Epithelial cell of prostate (primary cell): ENCODE results near the gene GALNT12.

ENCODE experiments used
- DNase-seq: peaks from one replicate; pipeline ENCODE4 v3.0.0-alpha.2; 2011; ENCODE audit warnings: low read depth, low spot score
- H3K27ac ChIP-seq: fragments of 450-650 bp; 2 replicates; pipeline ENCODE4 v1.5.1; 2017; ENCODE audit warnings: mild to moderate bottlenecking

The GALNT12 gene

GRCh38 chr9:98780059-98780749 lies 27.3 kb upstream of the GALNT12 start:
- no peak for DNase-seq
- no peak overlapping the region for H3K27ac ChIP-seq

GRCh38 chr9:98781588-98782383 lies 25.7 kb upstream of the GALNT12 start:
- peak; percentile 73 for DNase-seq
- H3K27ac ChIP-seq, result peak overlapping the region; percentile 46

- DNase-seq, result no peak
- H3K27ac ChIP-seq, result no peak overlapping the region
Observed at GRCh38 chr9:98783518-98784226, 23.8 kb upstream of the GALNT12 start.

GRCh38 chr9:98784831-98785806 lies 22.4 kb upstream of the GALNT12 start:
- no peak for DNase-seq
- no peak overlapping the region for H3K27ac ChIP-seq

- no peak for DNase-seq
- no peak overlapping the region for H3K27ac ChIP-seq
Observed at GRCh38 chr9:98786750-98787510, 20.5 kb upstream of the GALNT12 start.

- H3K27ac ChIP-seq, result no peak overlapping the region
- DNase-seq, result no peak
Observed at GRCh38 chr9:98787766-98788335, 19.6 kb upstream of the GALNT12 start.

GRCh38 chr9:98789483-98790133 lies 17.9 kb upstream of the GALNT12 start:
- H3K27ac ChIP-seq, result no peak overlapping the region
- DNase-seq, result no peak

- H3K27ac ChIP-seq, result peak overlapping the region; percentile 15
Observed at GRCh38 chr9:98790134-98790841, 17.2 kb upstream of the GALNT12 start.

GRCh38 chr9:98790842-98791607 lies 16.4 kb upstream of the GALNT12 start:
- peak overlapping the region; percentile 15 for H3K27ac ChIP-seq
- peak; percentile 85 for DNase-seq

More at GRCh38 chr9:98790134-98790841, 17.2 kb upstream of the GALNT12 start:
- no peak for DNase-seq

- no peak for DNase-seq
- no peak overlapping the region for H3K27ac ChIP-seq
Observed at GRCh38 chr9:98791608-98792490, 15.6 kb upstream of the GALNT12 start.

GRCh38 chr9:98793031-98793430 lies 14.4 kb upstream of the GALNT12 start:
- DNase-seq, result no peak
- no peak overlapping the region for H3K27ac ChIP-seq

- H3K27ac ChIP-seq, result no peak overlapping the region
- no peak for DNase-seq
Observed at GRCh38 chr9:98794802-98795201, 12.7 kb upstream of the GALNT12 start.

GRCh38 chr9:98795295-98795955 lies 12.0 kb upstream of the GALNT12 start:
- H3K27ac ChIP-seq, result no peak overlapping the region
- no peak for DNase-seq

- no peak for DNase-seq
- no peak overlapping the region for H3K27ac ChIP-seq
Observed at GRCh38 chr9:98795970-98796363, 11.5 kb upstream of the GALNT12 start.

GRCh38 chr9:98796364-98797101 lies 10.9 kb upstream of the GALNT12 start, which contains the start of gene ANKS6:
ANKS6 (minus strand) TSS chr9:98796555; CDS start chr9:98796491, 64 bp downstream.
- H3K27ac ChIP-seq, result no peak within 1 kb of the TSS
- DNase-seq, result no peak
